SK-MEL-5 (cell line): Measurements from ENCODE around the gene FOXF1. TPM values are rescaled to one million over a fixed set of nuclear protein-coding genes. Genes with fewer than 3 reads are reported as not detected.

Experiments
- DNase-seq: peaks from one replicate; pipeline ENCODE4 v3.0.0-alpha.2; 2016; ENCODE audit warnings: low read depth, low spot score
- in situ Hi-C: cut with HindIII; loops from 2 replicates; pipeline ENCODE4 v1.10.0; 2016; ENCODE audit warnings: low sequenced_read_pairs, high pct_unique_total_duplicates, low pct_unique_long_range_greater_than_20kb
- polyA plus RNA-seq, 2 experiments: library from polyadenylated mRNA; depleted of rRNA; stranded (reverse); fragments of >200 nt; gene quantifications; 2 replicates each; pipeline ENCODE4 v1.2.3, GENCODE V29; 2015
- total RNA-seq: library from RNA; depleted of rRNA; stranded (reverse); fragments of >200 nt; shearing (Covaris generic); gene quantifications from 2 replicates; pipeline ENCODE4 v1.2.3, GENCODE V29; 2014; rRNA removed

FOXF1 gene
- total RNA-seq: 0.03 TPM in 1 of 2 replicates, not detected in the other
- 0.08 and 0.20 TPM in 2 replicates for polyA plus RNA-seq (2015; cell fraction: cytosol; rRNA removed)
- polyA plus RNA-seq (2015; cell fraction: nucleus; rRNA removed): 0.11 and 0.73 TPM in 2 replicates

DNA sequence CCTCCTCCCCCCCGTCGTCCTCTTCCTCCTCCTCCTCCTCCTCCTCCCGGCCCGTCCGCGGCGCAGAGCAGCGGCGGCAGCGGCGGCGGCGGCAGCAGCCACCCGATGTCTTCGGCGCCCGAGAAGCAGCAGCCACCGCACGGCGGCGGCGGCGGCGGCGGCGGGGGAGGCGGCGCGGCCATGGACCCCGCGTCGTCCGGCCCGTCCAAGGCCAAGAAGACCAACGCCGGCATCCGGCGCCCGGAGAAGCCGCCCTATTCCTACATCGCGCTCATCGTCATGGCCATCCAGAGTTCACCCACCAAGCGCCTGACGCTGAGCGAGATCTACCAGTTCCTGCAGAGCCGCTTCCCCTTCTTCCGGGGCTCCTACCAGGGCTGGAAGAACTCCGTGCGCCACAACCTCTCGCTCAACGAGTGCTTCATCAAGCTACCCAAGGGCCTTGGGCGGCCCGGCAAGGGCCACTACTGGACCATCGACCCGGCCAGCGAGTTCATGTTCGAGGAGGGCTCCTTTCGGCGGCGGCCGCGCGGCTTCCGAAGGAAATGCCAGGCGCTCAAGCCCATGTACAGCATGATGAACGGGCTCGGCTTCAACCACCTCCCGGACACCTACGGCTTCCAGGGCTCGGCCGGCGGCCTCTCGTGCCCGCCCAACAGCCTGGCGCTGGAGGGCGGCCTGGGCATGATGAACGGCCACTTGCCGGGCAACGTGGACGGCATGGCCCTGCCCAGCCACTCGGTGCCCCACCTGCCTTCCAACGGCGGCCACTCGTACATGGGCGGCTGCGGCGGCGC is at the start of gene FOXF1:
Gene FOXF1, plus strand, starts transcription at position 63 of the 797 bp plus-strand sequence. Its CDS starts 43 bp downstream, at position 106.
- in situ Hi-C loops: no loop called here
- DNase-seq: no peak

GRCh38 chr16:86461037-86461436 is 49.3 kb upstream of the FOXF1 start:
- in situ Hi-C loops: no loop called here
- DNase-seq: no peak

- in situ Hi-C loops: no loop called here
- DNase-seq: no peak
These were observed 47.8 kb upstream of the FOXF1 start for GRCh38 chr16:86462334-86463084.

- in situ Hi-C loops: no loop called here
- DNase-seq: no peak
These were observed 46.3 kb upstream of the FOXF1 start for GRCh38 chr16:86464044-86464443.

DNA sequence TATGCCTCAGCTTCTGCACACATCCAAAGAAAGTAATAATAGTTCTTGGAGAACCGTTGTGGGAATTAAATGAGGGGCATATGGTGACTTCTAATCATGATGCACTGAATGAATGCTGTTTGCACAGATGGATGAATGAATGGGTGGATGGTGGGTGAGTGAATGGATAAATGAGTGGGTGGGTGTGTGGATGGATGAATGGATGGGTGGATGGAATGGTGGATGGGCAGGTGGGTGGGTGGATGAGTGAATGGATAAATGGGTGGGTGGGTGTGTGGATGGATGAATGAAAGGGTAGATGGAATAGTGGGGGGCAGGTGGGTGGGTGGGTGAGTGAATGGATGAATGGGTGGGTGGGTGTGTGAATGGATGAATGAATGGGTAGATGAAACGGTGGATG is 44.9 kb upstream of the FOXF1 start:
- DNase-seq: no peak
- in situ Hi-C loops: no loop called here

GRCh38 chr16:86466696-86467406 is 43.5 kb upstream of the FOXF1 start:
- DNase-seq: no peak

GRCh38 chr16:86467490-86467889 is 42.8 kb upstream of the FOXF1 start:
- in situ Hi-C loops: no loop called here

More at GRCh38 chr16:86466696-86467406, 43.5 kb upstream of the FOXF1 start:
- in situ Hi-C loops: no loop called here

DNA sequence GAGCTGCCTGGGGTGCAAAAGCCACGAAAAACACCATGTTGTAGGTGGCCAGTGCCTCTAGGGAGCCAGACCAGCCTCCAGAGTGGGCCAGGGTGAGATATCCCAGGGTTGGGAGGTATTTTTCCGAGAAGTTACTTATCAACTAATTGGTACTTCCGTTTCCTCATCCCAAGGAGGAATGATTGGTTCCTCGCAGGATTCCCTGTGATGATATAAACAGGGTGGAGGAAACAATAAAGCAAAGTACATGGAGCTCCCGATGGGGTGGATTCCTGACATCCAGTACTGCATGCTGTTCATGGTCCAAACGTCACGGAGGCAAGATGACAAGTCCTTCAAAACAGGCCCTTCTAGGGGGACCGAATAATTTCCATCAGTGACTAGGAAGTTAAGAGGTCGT is 39.4 kb upstream of the FOXF1 start:
- in situ Hi-C loops: no loop called here

More at GRCh38 chr16:86467490-86467889, 42.8 kb upstream of the FOXF1 start:
- no peak for DNase-seq

DNA sequence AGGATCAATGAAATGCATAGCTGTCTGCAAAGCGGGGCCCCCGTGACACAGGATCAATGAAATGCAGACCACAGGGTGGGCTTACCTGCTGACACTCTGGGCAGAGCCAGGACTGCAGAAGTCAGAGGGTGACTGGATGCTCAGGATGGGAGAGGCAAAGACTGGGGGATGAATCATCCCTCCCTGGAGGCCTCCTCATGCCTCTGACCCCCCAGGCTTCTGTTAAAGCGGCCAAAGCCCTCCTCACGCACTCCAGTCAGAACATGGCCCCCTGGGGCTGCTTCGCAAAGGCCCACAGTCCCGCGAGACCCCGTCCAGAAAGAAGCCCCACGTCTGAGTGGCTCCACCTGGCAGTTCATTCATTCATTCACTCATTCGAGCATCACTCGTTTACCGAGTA is 38.4 kb upstream of the FOXF1 start:
- in situ Hi-C loops: no loop called here

More for the DNA sequence above, 39.4 kb upstream of the FOXF1 start:
- DNase-seq: no peak

GRCh38 chr16:86472366-86472765 is 38.0 kb upstream of the FOXF1 start:
- in situ Hi-C loops: no loop called here
- no peak for DNase-seq

More for the DNA sequence above, 38.4 kb upstream of the FOXF1 start:
- no peak for DNase-seq

GRCh38 chr16:86476956-86477534 is 33.3 kb upstream of the FOXF1 start:
- in situ Hi-C loops: no loop called here
- no peak for DNase-seq

DNA sequence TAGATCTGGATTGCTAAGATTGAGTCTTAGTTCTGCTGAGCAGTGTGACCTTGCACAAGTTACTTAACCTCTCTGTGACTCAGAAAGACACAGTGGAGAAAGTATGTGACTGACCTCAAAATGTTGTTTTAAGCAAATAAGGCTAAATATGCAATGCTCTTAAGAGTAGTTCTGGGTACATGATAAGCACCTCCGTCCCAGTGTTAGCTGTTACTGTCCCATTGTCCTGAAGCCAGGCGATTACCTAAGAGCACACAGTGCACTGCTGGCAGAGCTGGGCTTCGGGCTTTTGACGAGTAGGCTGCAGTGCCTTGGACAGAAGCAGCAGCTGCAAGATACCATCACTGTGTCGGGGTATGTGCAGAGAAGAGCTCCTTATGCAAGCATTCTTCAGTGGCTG is 32.7 kb upstream of the FOXF1 start:
- no peak for DNase-seq
- in situ Hi-C loops: no loop called here

DNA sequence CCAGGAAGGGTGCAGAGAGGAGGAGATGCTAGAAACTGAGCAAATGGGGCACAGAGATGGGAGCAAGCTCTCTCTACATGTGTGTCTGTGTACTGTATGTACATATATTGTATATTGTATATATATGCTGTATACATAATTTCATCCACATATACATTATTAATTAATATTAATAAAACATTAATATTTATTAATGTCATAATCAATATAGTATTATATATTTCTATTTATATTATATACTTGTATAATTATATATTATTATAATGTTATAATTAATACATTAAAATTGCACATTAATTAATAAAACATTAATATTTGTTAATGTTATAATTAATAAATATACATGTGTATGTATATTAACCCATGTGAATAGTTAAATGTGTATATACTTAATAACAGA is 31.5 kb upstream of the FOXF1 start:
- in situ Hi-C loops: no loop called here
- no peak for DNase-seq

- in situ Hi-C loops: no loop called here
- DNase-seq: no peak
These were observed 30.9 kb upstream of the FOXF1 start for GRCh38 chr16:86479419-86479818.

GRCh38 chr16:86480444-86480843 is 29.9 kb upstream of the FOXF1 start:
- DNase-seq: peak; percentile 7
- in situ Hi-C loops: no loop called here

DNA sequence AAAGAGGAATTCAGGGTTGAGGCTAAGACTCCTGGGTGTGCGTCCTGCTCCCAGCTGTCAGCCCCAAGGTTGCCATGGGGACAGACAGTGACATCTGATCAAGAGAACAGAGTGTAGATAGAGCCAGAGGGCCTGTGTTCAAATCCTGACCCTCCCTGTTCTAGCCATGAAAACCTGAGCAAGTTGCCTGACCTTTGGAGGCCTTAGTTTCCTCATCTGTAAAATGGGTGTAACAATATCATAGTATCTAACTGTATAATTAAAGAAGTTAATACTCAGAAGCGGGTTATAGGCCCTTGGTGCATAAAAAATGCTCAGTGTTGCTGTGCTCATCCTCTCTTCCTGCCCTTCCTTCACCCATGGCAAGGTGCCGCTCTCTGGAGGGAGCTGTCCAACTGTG is 28.7 kb upstream of the FOXF1 start:
- in situ Hi-C loops: no loop called here

DNA sequence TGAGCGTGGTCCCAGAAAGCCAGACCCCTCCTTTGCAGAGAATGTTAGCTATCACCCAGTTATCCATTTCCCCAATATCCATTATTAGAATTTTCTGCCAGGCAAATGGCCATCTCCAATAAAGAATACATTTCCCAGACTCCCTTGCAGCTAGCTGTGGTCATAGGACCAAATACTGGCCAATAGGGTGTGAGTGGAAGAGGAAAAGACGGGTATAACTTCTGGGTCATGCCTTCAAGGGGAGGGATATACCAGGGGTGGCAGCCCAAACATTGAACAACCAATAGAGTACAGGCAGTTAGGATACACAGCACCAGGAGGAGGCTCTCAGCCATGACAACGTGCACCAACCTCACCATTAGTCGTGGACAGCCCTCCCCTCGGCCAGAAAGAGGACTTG is 26.1 kb upstream of the FOXF1 start:
- in situ Hi-C loops: no loop called here
- no peak for DNase-seq

More for the DNA sequence above, 28.7 kb upstream of the FOXF1 start:
- DNase-seq: no peak

GRCh38 chr16:86485746-86486145 is 24.6 kb upstream of the FOXF1 start:
- in situ Hi-C loops: no loop called here
- DNase-seq: no peak
